Measurements from ENCODE around the gene VPS29.

VPS29 gene

GRCh38 chr12:110449799-110450497 lies 52.0 kb downstream of the VPS29 start, which contains the start of gene ARPC3:
Gene ARPC3, minus strand, starts transcription at chr12:110450337. Its CDS starts 77 bp downstream, at chr12:110450260.
- Mint-ChIP-seq H3K27me3 (no peaks in the 10 kb centered on the region), H3K4me1 (ENCODE audit: low read depth) (peaks cover 57% of the 10 kb centered on the region)
- intact Hi-C loops (cut with micrococcal nuclease) = loop anchor here (1.0 to 5.0 kb wide), 5 partner anchors 19 to 437 kb away; partner anchors contain the start of genes FAM216A and GPN3

GRCh38 chr12:110444455-110444854 lies 57.5 kb downstream of the VPS29 start:
- Mint-ChIP-seq H3K27ac (peak overlapping the region; percentile 27), H3K36me3 (ENCODE audit: low read depth) (peaks cover 94% of the 10 kb centered on the region), H3K4me3 (no peak overlapping the region), H3K4me1 (ENCODE audit: low read depth) (peaks cover 42% of the 10 kb centered on the region), H3K27me3 (no peaks in the 10 kb centered on the region), H3K9me3 (no peaks in the 10 kb centered on the region)
- intact Hi-C loops (cut with micrococcal nuclease) = no loop called here

More at GRCh38 chr12:110449799-110450497, 52.0 kb downstream of the VPS29 start, which contains the start of gene ARPC3:
- H3K9me3 Mint-ChIP-seq = no peaks in the 10 kb centered on the region
- H3K27ac Mint-ChIP-seq = peak within 1 kb of the TSS; percentile 100
- H3K36me3 Mint-ChIP-seq (ENCODE audit: low read depth) = peaks cover 72% of the 10 kb centered on the region
- H3K4me3 Mint-ChIP-seq = peak within 1 kb of the TSS; percentile 100

Data from dendritic cell treated with granulocyte-macrophage colony-stimulating factor and Interleukin-4, amounts not matched to agents 40 ng/mL and 50 ng/mL, for 4 days (primary cell).